ENCODE data around the gene ZNF222.

Gene ZNF222

DNA sequence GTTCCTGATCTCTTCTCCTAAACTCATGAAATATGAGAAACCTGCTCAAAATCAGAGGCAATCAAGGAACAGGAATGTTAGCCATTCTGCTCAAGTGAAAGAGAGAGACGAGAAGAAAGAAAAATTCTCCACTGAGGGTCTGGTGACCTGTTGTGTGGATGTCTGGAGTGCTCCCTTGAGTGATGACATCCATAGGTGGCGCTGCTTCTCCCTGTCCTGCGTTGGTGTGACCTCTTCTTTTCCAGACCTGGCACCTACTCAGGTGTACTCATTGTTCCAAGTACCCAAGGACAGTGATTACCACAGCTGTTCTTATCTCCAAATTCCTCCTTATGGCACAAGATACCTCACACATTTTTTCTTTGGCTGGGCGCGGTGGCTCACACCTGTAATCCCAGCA is 30.7 kb downstream of the ZNF222 start:
- DNase-seq (ENCODE audit: low read depth) = no peak

DNA sequence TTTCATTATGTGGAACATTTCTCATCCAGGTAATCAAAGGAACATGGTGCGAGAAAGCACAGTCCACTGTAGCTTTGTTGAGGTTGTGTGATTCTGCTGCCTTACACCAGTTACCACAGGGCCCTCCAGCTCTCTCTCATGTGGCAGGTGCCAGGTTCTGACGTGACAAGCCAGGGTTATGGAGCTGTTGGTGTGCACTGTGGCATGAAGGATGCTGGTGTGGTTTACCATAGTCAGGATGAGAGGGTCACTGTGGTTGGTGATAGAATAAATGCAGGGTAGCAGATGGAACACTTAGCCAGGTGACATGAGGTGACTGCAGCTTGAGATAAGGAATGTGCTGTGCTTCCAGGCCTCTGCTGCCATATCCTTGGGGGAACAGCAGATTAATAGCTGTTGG is 34.0 kb downstream of the ZNF222 start:
- DNase-seq (ENCODE audit: low read depth) = no peak

- DNase-seq (ENCODE audit: low read depth) = no peak
Observed at GRCh38 chr19:44061038-44061437, 35.9 kb downstream of the ZNF222 start.

- no peak for DNase-seq (ENCODE audit: low read depth)
Observed at GRCh38 chr19:44066305-44066704, 41.1 kb downstream of the ZNF222 start.

DNA sequence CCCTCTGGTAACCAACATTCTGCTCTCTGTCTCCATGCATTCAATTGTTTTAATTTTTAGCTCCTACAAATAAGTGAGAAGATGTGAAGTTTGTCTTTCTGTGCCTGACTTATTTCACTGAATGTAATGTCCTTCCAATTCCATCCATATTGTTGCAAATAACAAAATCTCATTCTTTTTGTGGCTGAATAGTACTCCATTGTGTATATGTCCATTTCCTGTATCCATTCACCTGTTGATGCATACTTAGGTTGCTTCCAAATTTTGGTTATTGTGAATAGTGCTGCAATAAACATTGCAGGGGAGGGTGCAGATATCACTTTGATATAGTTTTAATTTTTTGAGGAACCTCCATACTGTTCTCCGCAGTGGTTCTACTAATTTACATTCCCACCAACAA is 44.2 kb downstream of the ZNF222 start:
- no peak for DNase-seq (ENCODE audit: low read depth)

DNA sequence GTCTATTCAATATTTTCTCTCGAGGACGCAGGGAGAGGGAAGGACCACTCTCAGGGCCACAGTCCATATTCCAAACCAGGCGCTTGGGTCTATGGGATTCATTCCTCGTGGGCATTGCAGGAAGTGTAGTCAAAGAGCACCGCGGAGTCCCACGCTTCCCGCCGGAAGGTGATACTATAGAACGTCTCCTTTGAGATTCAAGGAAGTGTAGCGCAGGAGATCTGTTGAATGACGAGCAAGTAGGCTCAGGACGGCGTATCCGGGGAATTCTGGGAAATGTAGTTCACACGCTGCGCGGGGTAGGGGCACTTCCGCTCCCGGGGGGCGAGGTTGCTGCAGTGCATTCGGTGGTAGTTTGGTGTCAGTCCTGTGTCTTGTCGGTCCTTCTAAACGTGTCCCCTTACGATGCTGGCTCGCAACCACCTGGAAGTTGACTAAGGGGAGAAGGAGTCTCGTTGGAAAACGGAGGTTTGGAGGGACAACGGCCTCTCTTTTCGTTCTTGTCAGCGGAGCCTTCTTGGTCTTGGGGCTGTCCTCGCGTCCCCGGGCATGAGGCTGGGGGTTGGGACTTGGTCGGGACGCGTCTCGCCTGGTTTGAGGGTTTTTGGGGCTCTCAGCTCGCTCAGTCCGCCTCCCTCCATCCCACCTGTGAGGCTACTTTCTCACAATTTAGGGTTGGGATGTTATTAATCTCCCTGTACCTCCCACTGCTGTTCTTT is 46.8 kb downstream of the ZNF222 start, which contains the start of gene ZNF284:
Gene ZNF284, plus strand, starts transcription at position 336 of the 719 bp plus-strand sequence. CDS start 4,231 bp downstream, outside the sequence.
- peak; percentile 70 for DNase-seq (ENCODE audit: low read depth)

DNA sequence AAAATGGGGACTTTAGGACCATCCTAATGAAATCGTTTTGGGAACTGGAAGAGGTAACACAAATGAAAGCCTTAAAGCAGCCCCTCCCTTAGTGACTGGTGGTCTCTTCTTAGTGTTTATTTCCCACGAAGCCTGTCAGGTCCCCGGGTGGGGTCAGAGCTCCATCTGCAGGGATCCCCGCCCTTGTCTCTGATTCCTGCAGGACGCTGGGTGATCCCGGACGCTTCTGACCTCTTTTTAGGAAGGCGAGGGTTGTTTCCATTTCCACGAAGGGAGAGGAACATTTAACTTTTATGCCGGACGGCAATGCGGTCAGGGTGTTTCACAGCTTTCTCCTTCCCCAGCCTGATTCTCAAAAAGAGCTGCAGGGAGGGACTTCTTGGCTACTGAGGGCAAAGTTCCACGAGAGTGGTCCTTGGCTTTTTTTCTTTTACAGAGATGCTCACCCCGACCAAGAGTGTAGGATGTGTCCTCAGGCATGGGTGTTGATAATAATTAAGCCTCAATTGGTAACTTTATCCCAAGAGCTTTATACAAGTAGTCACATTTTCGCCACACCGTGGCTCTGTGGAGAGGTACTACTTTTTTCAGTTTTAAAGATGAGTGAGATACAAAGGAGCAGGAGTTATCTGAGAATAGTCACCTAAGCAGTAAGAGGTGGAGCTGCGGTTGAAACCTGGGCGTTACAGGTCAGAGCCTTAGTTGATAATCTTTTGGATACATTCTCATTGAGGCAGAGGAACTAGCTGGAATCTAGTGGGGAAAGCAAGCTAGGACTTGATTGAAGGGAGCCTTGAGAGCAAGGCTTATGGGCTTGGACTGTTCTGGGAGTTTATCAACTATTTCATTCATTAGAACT is 47.6 kb downstream of the ZNF222 start:
- no peak for DNase-seq (ENCODE audit: low read depth)

GRCh38 chr19:44076325-44076724 is 51.1 kb downstream of the ZNF222 start:
- DNase-seq (ENCODE audit: low read depth) = no peak

All from stimulated activated CD8-positive, alpha-beta memory T cell treated with anti-CD3 and anti-CD28 coated beads, Interleukin-12 subunit alpha, Interleukin-12 subunit beta, amount 100 ng/mL, for 4 hours (primary cell).